ENCODE results near the gene CTNND2. TPM values are rescaled to one million over a fixed set of nuclear protein-coding genes. Genes with fewer than 3 reads are reported as not detected.

CTNND2 gene
- total RNA-seq, 4 donors from 2014 or later: 1.3 to 2.5 (median 2.1) TPM

DNA sequence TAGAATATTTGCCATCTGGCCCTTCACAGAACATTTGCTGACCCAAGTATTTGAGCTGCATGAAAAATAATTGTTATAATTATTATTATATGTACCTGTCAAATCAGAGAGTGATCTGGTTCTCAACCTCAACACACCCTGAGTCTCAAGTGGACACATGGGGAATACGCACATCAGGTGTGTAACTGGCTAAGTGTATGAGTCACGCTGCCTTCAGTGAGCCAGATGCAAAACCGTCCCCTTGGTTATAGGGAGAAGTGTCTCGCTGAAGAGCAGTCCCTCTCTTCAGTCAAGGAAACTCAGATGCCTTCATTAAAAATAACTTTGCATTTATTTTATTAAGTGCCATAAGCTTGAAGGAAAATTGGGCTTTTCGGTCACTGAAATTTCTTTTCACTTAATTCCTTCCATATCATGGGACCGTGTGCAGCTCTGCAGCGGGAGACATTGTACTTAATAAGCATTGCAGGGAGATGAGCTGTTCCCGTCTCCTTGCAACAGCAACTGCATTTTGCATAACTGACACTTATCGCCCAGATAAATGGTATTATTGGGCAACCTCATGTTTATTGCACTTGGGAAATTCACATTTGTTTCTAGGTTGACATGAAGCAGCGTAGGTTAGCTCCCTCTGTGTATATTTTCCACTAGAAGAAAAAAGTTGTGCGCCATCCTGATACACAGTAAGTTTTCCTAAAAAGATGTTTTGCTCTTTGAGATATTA is 630.9 kb downstream of the CTNND2 start:
- H3K27me3 ChIP-seq: peaks cover 0 to 8% (median 0%) of the 10 kb centered on the region in 4 donors
- H3K36me3 ChIP-seq: no peaks in the 10 kb centered on the region
- DNase-seq (ENCODE audit: extremely low spot score): no peak
- 58% methylated on average over 11 of the region's 11 CpGs for WGBS
- H3K27ac ChIP-seq (replicated peaks in 1 of 4): peak overlapping the region in 1 of 4 donors; percentile 58
- TF ChIP-seq POLR2AphosphoS5 (IDR thresholded peaks at IDR 0.05): no peak
- TF ChIP-seq, protein P1, sequence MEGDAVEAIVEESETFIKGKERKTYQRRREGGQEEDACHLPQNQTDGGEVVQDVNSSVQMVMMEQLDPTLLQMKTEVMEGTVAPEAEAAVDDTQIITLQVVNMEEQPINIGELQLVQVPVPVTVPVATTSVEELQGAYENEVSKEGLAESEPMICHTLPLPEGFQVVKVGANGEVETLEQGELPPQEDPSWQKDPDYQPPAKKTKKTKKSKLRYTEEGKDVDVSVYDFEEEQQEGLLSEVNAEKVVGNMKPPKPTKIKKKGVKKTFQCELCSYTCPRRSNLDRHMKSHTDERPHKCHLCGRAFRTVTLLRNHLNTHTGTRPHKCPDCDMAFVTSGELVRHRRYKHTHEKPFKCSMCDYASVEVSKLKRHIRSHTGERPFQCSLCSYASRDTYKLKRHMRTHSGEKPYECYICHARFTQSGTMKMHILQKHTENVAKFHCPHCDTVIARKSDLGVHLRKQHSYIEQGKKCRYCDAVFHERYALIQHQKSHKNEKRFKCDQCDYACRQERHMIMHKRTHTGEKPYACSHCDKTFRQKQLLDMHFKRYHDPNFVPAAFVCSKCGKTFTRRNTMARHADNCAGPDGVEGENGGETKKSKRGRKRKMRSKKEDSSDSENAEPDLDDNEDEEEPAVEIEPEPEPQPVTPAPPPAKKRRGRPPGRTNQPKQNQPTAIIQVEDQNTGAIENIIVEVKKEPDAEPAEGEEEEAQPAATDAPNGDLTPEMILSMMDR (IDR thresholded peaks at IDR 0.05): no peak
- no peak for TF ChIP-seq EP300 (IDR thresholded peaks at IDR 0.05)
- no peak for TF ChIP-seq POLR2A (IDR thresholded peaks at IDR 0.05; ENCODE audit: low read depth)
- H3K4me3 ChIP-seq: no peak overlapping the region
- no peaks in the 10 kb centered on the region for H3K9me3 ChIP-seq
- no peaks in the 10 kb centered on the region for H3K4me1 ChIP-seq
- intact Hi-C loops (cut with DNase I): no loop called here

GRCh38 chr5:11269515-11269914 is 634.7 kb downstream of the CTNND2 start:
- Histone ChIP-seq H3K27me3 (peaks cover 0 to 11% (median 0%) of the 10 kb centered on the region in 4 donors), H3K4me3 (no peak overlapping the region), H3K9me3 (no peaks in the 10 kb centered on the region), H3K27ac (replicated peaks in 1 of 4) (no peak overlapping the region), H3K36me3 (no peaks in the 10 kb centered on the region), H3K4me1 (no peaks in the 10 kb centered on the region)
- intact Hi-C loops (cut with DNase I): loop anchor here (10.0 kb wide), 1 partner anchor 225 kb away; no protein-coding TSS in a partner anchor
- 84% methylated on average over 3 of the region's 3 CpGs for WGBS
- TF ChIP-seq, protein P1 (IDR thresholded peaks at IDR 0.05): no peak
- TF ChIP-seq POLR2AphosphoS5 (IDR thresholded peaks at IDR 0.05): no peak
- TF ChIP-seq POLR2A (IDR thresholded peaks at IDR 0.05; ENCODE audit: low read depth): no peak
- TF ChIP-seq EP300 (IDR thresholded peaks at IDR 0.05): no peak
- no peak for DNase-seq (ENCODE audit: extremely low spot score)

DNA sequence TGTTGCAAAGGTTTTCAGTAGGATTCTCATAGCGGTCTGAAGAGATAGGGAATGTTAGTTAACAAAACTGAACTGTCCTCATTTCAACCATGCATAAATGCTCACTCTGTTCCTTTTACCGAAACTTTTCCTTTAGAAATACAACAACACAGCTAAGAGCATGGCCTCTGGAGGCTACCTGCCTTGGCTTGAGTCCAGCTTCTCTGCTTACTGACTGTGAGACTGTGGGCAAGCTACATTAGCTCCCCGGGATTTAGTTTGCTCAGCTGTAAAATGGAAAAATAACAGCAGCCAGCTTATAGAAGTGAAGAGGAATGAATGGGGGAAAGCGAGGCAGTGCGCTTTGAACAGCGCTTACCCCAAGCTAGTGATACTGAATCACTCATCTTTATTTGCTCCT is 635.4 kb downstream of the CTNND2 start:
- Histone ChIP-seq H3K4me1 (no peaks in the 10 kb centered on the region), H3K36me3 (no peaks in the 10 kb centered on the region), H3K27me3 (peaks cover 0 to 11% (median 0%) of the 10 kb centered on the region in 4 donors), H3K27ac (replicated peaks in 1 of 4) (no peak overlapping the region), H3K9me3 (no peaks in the 10 kb centered on the region), H3K4me3 (no peak overlapping the region)
- no peak for DNase-seq (ENCODE audit: extremely low spot score)
- no peak for TF ChIP-seq EP300 (IDR thresholded peaks at IDR 0.05)
- TF ChIP-seq, protein P1 (IDR thresholded peaks at IDR 0.05): no peak
- TF ChIP-seq POLR2AphosphoS5 (IDR thresholded peaks at IDR 0.05): no peak
- no peak for TF ChIP-seq POLR2A (IDR thresholded peaks at IDR 0.05; ENCODE audit: low read depth)
- intact Hi-C loops (cut with DNase I): loop anchor here (10.0 kb wide), 1 partner anchor 226 kb away; no protein-coding TSS in a partner anchor
- WGBS: 88% methylated on average over 6 of the region's 6 CpGs

- no peaks in the 10 kb centered on the region for H3K9me3 ChIP-seq
- no peaks in the 10 kb centered on the region for H3K36me3 ChIP-seq
- peaks cover 0 to 11% (median 0%) of the 10 kb centered on the region in 4 donors for H3K27me3 ChIP-seq
- H3K4me3 ChIP-seq: no peak overlapping the region
- TF ChIP-seq, protein P1 (IDR thresholded peaks at IDR 0.05): no peak
- no peak for TF ChIP-seq POLR2AphosphoS5 (IDR thresholded peaks at IDR 0.05)
- no peak for TF ChIP-seq POLR2A (IDR thresholded peaks at IDR 0.05; ENCODE audit: low read depth)
- TF ChIP-seq EP300 (IDR thresholded peaks at IDR 0.05): no peak
- intact Hi-C loops (cut with DNase I): loop anchor here (10.0 kb wide), 1 partner anchor 228 kb away; no protein-coding TSS in a partner anchor
- DNase-seq (ENCODE audit: extremely low spot score): no peak
- 94% methylated on average over 2 of the region's 2 CpGs for WGBS
- H3K4me1 ChIP-seq: no peaks in the 10 kb centered on the region
- no peak overlapping the region for H3K27ac ChIP-seq (replicated peaks in 1 of 4)
Measured at GRCh38 chr5:11266331-11266730, 637.9 kb downstream of the CTNND2 start.

Data from esophagus muscularis mucosa (tissue), 4 donors.